HL-60 (cell line): Measurements from ENCODE around the gene FAM118A.
"Not testable (repeated sequence)": the region's sequence is repeated elsewhere in the genome, so short reads cannot be mapped to it uniquely, and the experiment has no call there.

Source experiments
- POLR2AphosphoS5 ChIP-seq: IDR thresholded peaks from 2 replicates; pipeline ENCODE4 v1.6.1; 2012; ENCODE audit warnings: low read depth
- TF ChIP-seq, protein P1 (sequence below): IDR thresholded peaks from one replicate; pipeline ENCODE4 v1.5.1; 2011; ENCODE audit warnings: low read length, control low read depth, inconsistent platforms; ENCODE audit not compliant: insufficient read depth

DNA sequence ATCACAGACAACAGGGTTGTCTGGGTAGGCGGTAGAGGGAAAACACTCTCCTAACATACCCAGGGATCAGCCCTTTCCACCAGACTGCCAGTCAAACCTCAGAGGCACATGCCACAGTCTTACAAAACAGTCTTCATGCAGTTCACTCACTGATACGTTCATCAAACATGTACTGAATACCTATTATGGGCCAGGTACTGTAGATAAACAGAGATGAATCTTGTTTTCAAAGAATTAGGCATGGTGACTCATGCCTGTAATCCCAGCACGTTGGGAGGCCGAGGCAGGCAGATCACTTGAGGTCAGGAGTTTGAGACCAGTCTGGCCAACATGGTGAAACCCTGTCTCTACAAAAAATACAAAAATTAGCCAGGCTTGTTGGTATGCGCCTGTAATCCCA is 43.0 kb downstream of the FAM118A start:
- TF ChIP-seq POLR2AphosphoS5: not testable (repeated sequence)
- TF ChIP-seq, protein P1, sequence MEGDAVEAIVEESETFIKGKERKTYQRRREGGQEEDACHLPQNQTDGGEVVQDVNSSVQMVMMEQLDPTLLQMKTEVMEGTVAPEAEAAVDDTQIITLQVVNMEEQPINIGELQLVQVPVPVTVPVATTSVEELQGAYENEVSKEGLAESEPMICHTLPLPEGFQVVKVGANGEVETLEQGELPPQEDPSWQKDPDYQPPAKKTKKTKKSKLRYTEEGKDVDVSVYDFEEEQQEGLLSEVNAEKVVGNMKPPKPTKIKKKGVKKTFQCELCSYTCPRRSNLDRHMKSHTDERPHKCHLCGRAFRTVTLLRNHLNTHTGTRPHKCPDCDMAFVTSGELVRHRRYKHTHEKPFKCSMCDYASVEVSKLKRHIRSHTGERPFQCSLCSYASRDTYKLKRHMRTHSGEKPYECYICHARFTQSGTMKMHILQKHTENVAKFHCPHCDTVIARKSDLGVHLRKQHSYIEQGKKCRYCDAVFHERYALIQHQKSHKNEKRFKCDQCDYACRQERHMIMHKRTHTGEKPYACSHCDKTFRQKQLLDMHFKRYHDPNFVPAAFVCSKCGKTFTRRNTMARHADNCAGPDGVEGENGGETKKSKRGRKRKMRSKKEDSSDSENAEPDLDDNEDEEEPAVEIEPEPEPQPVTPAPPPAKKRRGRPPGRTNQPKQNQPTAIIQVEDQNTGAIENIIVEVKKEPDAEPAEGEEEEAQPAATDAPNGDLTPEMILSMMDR: not testable (repeated sequence)
